HG03280 (cell line): ENCODE data around the gene HEPHL1.
"Not testable (repeated sequence)": the region's sequence is repeated elsewhere in the genome, so short reads cannot be mapped to it uniquely, and the experiment has no call there.

Experiments
- ATAC-seq: cut with Tn5 transposase; IDR thresholded peaks from one replicate; pipeline ENCODE4 v1.9.1; 2021; ENCODE audit warnings: mild to moderate bottlenecking, moderate library complexity; ENCODE audit not compliant: unreplicated experiment

HEPHL1 gene, protein sequence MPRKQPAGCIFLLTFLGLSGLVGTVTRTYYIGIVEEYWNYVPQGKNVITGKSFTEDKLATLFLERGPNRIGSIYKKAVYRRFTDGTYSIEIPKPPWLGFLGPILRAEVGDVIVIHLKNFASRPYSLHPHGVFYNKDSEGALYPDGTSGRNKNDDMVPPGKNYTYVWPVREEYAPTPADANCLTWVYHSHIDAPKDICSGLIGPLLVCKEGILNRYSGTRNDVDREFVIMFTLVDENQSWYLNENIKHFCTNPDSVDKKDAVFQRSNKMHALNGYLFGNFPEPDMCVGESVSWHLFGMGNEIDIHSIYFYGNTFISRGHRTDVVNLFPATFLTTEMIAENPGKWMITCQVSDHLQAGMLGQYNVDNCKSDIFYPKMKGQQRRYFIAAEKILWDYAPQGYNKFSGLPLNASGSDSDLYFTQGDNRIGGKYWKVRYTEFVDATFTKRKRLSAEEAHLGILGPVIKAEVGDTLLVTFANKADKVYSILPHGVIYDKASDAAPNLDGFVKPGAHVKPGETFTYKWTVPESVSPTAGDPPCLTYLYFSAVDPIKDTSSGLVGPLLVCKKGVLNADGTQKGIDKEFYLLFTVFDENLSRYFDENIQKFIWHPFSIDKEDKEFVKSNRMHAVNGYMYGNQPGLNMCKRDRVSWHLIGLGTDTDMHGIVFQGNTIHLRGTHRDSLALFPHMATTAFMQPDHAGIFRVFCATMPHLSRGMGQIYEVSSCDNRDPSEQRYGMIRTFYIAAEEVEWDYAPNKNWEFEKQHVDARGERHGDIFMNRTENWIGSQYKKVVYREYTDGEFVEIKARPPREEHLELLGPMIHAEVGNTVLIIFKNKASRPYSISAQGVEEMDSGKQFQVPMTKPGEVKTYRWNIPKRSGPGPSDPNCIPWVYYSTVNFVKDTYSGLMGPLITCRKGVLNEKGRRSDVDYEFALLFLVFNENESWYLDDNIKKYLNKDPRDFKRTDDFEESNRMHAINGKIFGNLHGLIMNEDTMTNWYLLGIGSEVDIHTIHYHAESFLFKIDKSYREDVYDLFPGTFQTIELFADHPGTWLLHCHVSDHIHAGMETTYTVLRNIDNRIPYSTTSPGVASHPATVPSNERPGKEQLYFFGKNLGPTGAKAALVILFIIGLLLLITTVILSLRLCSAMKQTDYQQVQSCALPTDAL

DNA sequence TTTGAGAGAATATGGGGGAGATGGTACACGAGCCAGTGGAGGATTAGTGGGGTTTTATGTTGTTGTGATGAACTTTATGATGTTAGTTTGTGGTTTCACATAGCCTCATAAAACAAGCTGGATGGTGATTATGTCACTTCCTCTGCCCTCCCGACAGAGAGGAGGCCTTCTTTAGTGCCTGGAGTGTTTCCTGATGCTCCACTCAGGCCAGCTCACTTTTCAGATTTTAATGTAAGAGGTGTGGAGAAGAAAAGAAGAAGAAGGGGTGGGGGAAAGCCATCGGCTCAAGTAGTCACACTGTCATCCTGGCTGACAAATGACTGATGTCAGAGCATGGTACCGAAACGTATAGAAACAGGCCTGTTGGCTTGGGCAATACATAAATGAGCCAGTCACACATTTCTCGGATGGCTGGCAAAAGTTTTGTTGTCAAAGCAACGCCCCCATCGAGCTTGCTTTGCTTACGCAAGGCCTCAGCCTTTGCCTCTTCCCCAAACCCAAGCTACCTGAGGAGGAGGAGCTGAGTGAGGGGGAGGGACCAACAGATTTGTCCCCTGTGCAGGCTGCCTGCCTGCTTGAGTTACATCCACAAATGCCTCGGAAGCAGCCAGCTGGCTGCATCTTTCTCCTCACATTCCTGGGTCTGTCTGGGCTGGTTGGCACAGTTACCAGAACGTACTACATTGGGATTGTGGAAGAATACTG lies at the start of gene HEPHL1:
Gene HEPHL1, plus strand, starts transcription at position 578 of the 705 bp plus-strand sequence. Its CDS starts 15 bp downstream, at position 593.
- no peak for ATAC-seq

DNA sequence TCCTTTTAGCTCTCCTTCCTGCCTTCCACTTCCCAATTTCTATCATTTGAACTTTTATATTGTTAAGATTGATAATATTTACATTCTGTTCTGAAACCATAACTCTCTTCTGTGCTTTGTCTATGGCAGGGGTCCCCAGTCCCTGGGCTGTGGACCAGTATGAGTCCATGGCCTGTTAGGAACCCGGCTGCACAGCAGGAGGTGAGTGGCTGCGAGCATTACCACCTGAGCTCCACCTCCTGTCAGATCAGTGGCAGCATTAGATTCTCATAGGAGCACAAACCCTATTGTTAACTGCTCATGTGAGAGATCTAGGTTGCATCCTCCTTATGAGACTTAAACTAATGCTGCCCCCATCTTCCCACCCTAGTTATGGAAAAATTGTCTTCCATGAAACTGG lies 48.4 kb upstream of the HEPHL1 start:
- ATAC-seq = no peak

DNA sequence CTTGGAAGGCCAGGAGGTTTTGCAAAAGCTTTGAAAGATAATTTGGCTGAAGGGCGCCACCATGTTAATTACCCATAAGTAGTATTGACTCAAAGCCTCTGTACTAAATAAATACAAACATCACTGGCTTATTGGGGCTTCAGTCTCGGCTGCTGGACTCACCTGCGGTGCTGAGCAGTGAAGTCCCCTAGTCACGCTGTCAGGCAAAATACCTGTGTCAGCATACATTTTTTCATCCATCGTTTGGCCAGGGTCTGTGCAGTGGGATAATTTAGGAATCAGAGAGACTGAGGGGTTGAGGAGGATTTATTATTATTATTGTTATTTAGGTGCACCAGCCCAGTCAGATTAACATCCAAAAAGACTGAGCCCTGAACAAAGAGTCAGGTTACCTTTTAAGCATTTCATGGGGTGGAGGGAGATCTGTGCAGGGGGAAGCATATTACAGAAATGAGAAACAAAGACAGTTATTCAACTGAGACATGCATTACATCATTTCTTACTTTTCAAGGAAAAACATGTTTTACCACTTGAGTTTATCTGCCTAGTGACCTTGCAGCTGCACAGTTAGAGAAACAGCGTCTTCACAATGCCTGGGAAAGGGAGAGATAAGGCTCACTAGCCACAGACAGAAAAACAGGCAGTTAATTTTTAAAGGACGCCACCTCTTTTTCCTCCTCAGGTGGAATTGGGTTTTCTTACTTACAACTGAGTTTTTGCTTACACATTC lies 47.7 kb upstream of the HEPHL1 start:
- ATAC-seq = not testable (repeated sequence)

DNA sequence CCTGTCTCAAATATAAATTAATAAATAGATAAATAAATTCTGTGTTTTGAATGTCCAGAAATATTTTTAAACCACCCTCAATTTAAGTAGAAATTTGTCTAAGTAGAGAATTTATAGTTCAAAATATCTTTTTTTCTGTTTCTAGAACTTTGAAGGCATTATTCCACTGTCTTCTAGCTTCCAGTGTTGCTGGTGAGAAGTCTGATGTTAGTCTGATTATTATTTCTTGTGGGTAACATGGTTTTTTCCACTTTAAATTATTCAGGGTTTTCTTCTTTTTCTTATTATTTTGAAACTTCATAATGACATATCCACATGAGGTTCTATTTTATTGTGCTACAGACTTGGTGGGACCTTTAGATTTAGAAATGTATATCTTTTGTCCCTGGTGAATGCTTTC lies 46.4 kb upstream of the HEPHL1 start:
- ATAC-seq = no peak

DNA sequence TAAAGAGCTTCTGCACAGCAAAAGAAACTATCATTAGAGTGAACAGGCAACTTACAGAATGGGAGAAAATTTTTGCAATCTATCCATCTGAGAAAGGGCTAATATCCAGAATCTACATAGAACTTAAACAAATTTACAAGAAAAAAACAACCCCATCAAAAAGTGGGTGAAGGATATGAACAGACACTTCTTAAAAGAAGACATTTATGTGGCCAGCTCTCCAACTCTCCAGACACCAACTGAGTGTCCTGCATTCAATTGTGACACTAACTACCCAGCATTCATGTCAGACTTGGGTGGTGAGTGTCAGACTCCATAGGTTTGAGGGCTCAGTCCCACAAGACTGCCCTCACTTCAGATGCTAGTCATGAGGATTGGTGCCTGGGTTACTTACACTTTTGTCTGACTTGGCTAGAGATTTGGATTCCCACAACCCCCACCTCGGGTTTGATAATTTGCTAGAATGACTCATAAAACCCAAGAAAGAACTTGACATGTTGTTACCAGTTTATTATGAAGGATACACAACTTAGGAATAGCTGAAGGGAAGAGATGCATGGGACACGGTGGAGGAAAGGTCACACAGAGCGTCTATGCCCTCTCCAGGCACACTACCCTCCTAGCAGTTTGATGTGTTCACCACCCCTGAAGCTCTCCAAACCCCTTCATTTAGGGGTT lies 44.4 kb upstream of the HEPHL1 start:
- not testable (repeated sequence) for ATAC-seq

DNA sequence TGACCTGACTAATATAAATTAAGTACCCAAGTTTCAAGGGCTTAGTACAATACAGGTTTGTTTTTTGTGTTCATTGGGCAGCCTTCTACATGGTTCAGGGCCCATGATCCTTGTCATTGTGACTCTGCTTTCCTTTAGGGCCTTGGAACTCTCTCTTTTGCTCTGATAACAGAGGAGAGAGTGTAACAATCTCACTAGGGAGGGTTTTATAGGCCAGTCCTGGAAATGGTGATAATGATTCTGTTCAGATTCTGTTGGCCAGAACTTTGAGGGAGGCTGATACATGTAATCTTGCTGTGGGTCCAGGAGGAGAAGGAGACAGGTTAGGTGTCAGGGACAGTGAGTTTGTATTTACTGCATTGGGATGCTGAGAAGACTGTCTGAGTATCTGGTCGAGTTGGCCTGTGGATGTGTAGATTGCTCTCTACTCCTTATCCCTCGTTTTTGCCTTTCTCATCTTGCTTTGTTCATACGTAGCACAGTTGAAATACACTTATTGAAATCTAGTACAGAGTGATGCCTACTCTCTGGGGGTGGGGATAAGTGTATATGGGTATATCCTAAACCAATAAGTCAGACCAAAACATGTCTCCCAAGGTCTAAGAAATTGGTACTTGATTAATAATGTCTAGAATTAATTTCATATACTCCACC lies 37.5 kb upstream of the HEPHL1 start:
- ATAC-seq = no peak

DNA sequence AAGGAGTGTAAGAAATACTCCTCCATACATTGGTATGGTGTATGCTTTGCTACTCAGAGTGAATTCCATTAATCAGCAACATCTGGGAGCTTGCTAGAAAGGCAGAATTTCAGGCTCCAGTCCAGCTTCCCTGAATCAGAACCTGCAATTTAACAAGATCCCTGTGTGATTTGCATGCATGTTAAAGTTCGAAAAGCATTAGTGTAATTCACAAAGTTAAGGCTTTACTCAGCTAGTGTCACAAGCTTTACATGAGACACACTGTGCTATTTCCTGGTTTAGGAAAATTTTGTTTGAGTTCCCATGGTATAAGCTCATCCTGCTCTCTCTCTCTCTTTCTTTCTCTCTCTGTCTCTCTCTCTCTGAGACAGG lies 37.0 kb upstream of the HEPHL1 start:
- ATAC-seq = no peak

DNA sequence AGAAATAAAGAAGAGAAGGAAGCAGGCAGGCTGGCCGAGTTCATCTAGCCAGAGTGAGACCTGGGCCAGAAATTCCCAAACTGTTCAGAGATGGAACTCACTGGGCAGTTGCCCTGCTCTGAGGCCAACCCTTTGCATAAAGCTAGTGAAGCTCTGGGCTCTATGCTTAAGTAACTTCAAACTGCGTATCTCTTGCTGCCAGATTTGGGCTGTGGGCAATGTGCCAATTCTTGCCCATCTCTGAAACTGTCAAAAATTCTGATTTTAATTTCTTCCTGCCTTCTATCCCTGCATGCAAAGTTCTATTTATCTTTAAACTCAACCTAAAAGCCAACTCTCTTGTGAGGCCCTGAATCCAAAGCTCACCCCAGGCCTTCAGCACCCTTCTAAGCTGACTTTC lies 36.2 kb upstream of the HEPHL1 start:
- no peak for ATAC-seq

DNA sequence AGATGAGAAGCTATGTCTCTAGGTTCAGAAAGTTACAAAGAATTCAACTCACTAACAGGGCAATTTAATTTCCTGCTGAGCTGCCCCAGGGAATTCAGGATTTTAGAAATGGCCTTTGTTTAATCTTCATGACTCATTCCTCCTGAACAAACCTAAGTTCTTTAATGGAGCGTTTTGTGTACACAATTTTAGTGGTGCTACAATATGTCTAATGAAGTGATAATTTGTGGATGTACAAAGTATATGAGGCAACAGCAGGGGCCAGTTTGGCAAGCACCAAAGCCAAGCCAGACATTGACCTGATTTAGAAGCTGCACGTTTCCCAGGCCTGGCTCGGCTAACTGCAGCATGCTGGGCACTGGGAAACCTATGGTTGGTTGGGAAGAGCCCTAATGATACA lies 34.4 kb upstream of the HEPHL1 start:
- no peak for ATAC-seq

DNA sequence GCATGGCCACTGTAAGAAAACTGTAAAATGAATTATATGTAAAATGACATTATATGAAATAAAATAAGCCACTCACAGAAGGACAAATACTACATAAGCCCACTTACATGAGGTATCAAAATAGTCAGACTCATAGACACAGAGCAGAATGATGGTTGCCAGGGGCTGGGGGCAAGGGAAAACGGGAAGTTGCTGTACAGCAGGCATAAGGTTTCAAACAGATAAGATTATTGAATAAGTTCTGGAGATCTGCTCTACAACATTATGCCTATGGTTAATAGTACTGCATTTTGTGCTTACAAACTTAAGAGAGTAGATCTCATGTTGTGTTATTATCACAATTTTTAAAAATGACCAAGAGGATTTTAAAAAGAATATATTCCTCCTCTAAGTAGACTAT lies 32.7 kb upstream of the HEPHL1 start:
- no peak for ATAC-seq

DNA sequence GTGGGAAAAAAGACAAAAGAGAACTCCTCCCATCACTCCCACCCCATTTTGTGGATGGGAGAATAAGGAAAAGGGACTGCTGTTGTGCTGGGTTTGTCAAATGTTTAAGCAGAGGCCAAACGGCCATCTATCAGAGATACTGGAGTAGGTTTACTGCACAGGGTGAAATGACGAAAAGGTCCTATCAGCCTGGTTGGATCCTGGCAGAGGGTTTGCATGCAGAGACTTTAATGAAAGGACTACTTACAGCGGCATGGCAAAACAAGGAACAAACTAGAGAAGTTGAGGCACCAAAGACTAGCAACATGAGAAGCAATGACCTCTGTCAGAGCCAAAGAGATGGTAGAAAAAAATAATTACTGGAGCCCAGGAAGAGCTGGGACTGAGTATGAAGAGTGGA lies 32.2 kb upstream of the HEPHL1 start:
- no peak for ATAC-seq

DNA sequence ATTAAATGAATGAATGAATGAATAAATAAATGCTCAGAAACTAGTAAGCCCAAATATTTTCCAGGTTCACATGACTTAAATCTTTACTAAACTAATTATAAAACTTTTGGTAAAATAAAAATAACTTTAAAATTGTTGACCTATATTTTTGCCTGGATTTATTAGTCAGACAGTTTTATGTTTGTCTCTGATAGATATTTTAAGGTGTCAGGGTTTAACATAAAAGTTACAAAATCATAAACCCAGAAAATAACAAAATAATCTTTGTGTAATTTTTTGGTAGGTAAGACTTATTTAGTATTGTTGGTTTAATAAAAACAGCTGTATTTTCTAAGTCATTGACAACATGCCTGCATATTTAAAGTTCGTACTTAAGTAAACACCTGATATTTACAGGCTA lies 27.4 kb upstream of the HEPHL1 start:
- no peak for ATAC-seq

DNA sequence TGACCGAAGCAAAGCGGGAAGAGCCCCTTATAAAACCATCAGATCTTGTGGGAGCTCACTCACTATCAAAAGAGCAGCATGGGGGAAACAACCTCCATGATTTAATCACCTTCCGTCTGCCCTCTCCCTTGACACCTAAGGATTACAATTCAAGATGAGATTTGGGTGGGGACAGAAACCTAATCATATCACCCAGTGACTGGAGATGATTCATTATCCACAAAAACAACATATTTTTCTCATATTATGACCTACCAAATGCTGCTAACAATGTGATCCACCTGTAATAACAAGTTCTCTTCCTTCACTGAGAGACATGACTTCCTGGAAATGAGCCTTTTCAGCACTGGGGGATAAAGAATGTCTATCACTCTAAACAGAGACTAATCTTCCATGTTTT lies 23.4 kb upstream of the HEPHL1 start:
- no peak for ATAC-seq

DNA sequence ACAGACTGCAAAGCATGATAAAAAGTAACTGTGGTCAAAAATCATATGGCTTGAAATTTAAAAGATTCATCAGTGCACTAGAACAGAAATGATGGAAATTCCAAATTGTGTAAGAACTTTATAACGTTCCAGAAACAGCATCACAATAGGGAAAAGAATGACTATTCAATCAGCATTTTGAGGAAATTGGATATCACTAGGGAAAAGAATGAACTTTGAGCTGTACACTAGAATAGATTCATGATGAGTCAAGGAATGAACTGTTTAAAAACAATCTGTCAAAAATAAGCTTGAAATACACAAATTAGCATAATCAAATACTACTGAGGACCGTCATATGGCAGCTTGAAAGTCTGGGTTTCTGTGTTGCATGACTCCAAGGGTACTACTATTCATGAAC lies 20.5 kb upstream of the HEPHL1 start:
- no peak for ATAC-seq

DNA sequence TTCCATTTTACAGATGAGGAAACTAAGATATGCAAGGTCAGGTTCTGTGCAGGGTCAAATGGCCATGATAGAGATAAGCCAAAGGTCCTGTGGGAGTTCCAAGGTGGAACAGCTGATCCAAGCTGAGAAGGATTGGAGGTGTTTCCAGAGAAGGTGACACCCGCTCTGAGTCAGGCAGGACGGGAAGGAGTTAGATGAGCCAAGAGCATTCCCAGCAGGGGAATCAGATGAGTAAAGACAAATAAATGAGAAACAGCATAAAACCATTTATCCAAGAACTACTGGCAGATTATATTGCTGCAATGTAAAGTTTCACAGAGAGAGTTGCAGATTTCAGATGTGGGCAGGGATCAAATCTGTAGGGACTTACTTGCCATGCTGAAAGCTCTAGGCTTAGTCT lies 18.9 kb upstream of the HEPHL1 start:
- ATAC-seq = no peak

DNA sequence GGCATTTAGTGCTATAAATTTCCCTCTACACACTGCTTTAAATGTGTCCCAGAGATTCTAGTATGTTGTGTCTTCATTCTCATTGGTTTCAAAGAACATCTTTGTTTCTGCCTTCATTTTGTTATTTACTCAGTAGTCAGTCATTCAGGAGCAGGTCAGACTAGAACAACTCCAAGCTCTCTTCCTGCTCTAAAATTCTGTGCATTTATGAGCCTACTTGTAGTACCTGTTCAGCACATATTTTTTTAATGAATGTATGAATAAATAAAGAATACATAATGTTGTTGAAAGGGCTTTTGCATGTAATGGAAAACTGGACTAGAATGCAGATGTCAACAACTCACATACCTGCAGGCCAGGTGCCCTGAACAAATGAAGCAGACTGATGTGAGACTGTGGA lies 13.7 kb upstream of the HEPHL1 start:
- ATAC-seq = no peak

DNA sequence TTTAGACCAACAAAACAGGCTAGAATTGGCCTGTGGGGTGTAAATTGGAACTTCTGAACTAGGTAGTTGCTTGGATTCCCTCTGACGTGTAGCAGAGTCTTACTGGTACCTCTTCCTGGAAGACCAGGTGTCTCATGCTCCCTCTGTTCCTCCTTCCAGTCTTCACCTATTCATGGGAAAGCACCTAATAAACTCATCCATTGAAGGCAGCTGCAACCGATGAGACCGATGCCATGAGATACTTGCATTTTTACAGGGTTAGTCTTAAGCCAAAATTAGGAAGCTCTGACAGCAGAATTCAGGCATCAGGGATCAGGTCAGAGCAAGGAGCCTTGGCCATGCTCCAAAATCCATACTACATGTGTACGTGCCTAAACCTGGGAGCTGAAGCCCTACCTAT lies 13.2 kb upstream of the HEPHL1 start:
- ATAC-seq = no peak

DNA sequence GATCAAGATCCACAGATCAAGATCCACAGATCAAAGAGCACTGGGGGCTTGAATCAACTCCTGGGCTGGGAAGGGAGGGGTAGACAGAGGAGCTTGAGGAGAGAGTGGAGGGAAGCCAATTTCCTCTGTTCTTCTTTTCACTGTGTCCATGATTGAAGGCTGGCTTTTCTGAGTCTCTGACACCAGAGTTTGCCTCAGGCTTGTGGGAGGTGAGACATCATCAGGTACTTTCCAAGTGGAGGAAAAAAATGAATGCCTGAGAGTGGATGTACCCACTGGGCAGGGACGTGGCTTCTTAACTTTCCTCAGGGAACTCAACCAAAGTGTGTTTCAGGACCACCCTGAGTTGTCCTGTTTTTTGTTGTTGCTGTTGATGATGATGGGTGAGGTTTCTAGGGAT lies 11.0 kb upstream of the HEPHL1 start:
- ATAC-seq = no peak

DNA sequence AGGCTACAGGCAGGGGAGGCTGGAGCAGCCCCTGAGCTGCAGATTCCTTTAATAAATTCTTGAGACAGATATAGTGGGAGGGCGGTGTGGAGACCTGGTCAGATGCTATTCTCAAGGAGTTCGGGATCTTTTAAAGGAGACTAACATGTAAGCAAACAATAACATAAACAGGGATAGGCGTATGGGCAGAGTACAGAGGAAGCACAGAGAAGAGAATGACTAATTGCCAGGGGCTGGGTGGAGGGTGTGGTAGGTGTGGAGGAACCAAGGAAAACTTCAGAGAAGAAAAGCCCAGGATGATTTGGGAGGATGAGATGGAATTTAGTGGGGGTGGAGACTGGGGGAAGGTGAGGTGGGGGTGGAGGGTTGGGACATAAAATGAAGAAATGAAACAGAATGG lies 9.7 kb upstream of the HEPHL1 start:
- ATAC-seq = no peak
